ENCODE results near the gene ZNF619. TPM values are rescaled to one million over a fixed set of nuclear protein-coding genes. Genes with fewer than 3 reads are reported as not detected.

Gene ZNF619
- total RNA-seq, 4 donors from 2014 or later: 3.9 to 8.1 (median 4.6) TPM

Small RNA genes within 50 kb of the gene (small RNA-seq; reads per million reads assigned to genes)
- gene RNU5B-2P: not detected

Other genes with a start within 250 kb of the ZNF619 start
- gene EIF1B, start 167.4 kb upstream of the ZNF619 start, total RNA-seq: 10 to 100 TPM; 24.0 to 36.9 (median 30.1) TPM
- gene ENTPD3, start 89.9 kb upstream of the ZNF619 start, total RNA-seq: under 1 TPM; 0.22 to 0.60 (median 0.41) TPM
- 100 to 1,000 TPM; 263 to 397 (median 270) TPM for gene RPL14, start 19.8 kb upstream of the ZNF619 start, total RNA-seq
- 1 to 10 TPM; 1.2 to 3.3 (median 2.2) TPM for gene ZNF620, start 28.9 kb downstream of the ZNF619 start, total RNA-seq
- gene ZNF621, start 47.8 kb downstream of the ZNF619 start, total RNA-seq: 10 to 100 TPM; 18.8 to 30.8 (median 25.6) TPM

Measured in tibial nerve (tissue), 4 donors.